ENCODE results near the gene ENDOV.

The ENDOV gene

DNA sequence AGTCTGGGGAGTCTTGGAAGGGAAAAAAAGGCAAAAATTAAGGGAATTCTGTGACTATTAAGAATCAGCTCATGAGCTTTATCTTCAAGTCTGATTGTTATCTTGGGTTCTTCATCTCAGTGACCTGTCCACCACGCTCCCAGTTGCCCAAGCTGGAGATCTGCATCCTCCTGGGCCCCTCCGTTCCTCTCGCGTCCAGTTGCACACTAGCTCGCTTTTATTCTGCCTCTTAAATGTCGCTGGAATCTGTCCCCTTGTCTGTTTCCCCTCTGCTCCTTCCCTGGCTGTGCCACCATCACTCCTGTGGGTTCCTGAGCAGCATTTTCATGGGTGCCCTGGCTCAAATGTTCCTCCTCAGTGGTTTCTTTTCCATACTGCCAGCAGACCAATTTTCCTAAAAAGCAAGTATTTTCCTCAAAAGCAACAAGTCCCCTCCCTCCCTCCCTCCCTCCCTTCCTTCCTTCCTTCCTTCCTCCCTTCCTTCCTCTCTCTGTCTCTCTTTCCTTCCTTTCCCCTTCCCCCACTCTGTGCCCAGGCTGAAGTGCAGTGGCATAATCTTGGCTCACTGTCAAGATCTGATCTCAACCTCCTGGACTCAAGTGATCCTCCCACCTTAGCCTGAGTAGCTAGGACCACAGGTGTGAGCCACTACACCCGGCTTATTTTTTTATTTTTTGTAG is 1.4 kb downstream of the ENDOV start:
- DNase-seq = no peak

DNA sequence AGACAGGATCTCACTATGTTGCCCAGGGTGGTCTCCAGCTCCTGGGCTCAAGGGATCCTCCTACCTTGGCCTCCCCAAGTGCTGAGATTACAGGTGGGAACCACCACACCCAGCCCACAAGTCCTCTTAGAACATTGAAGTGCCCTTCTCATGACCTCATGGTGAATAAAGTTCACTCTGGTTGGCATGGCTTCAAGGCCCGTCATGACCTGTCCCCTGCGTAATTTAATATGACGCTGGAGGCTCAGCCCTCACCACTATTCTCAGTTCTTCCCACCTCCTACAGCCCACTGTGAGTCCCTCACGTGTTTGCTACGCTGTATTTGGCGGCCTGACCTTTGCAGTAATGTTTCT is 1.9 kb downstream of the ENDOV start:
- DNase-seq = no peak

DNA sequence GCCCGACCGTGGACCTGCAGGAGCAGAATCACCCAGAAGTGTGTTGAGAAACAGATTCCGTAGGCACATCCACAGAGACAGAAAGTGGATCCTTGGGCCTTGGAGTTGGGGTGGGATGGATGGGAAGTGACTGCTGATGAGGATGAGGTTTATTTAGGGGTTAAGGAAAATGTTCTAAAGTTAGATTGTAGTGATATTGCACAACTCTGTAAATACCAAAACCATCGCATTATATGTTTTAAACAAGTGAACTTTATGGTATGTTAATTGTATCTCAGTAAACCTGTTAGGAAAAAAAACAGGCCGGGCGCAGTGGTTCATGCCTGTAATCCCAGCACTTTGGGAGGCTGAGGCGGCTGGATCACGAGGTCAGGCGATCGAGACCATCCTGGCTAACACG is 3.6 kb downstream of the ENDOV start:
- no peak for DNase-seq

DNA sequence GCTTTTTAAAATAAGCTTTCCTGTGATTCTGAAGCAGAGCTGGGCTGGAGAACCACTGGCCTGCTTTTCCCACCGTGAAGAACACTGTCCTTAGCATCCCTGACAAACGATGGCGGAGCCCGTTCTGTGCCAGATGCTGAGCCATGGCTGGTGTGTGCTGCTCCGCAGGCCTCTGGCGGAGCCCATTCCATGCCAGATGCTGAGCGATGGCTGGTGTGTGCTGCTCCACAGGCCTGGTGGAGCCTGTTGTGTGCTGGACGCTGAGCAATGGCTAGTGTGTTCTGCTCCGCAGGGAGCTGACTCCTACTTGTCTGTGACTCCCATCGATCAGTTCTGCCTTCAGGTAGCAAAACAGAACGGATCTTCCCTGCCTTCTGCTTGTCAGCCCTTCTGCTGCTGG is 4.3 kb downstream of the ENDOV start:
- no peak for DNase-seq

DNA sequence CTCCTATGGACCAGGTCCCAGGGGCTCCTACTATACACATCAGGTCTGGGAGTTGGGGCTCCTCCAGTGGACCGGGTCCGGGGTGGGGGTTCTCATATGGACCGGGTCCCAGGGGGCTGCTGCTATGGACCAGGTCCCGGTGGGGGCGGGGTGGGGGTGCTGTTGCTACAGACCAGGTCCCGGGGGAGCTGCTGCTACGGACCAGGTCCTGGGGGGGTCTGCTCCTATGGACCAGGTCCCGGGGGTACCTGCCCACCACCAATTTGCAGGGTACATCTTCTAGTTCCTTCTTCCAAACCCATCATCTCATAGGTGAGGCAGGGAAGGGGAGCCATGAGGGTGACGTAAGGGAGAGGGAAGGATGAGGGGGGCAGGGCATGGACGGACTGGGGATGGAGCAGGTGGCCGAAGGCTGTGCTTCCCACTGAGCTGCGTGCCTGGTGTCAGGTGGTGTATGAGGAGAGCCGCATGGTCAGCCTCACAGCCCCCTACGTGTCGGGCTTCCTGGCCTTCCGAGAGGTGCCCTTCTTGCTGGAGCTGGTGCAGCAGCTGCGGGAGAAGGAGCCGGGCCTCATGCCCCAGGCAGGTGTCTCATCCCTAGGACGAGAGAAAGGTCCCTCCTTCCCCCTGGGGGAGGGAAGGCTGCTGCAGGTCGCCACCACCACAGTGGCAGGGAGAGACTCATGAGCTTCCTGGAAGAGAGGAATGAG is 6.6 kb downstream of the ENDOV start:
- DNase-seq = no peak

DNA sequence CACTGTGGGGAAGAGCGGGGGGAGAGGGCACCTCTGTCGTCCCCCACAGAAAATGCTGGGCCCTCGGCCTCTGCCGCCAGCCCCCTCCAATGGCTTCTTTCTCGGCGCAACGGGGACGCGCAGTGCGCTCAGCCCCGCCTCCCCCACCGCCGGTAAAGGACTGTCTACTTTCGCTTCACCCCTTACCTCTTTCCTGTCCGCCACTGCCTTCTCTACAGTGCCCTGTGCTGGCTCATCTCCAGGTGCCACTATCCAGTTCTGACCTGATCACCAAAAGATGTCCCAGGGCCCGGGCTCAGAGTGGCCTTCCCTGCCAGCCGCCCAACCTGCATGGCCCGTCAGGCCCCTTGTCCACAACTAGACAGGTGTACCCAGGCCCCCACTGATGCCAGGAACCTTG is 7.3 kb downstream of the ENDOV start:
- no peak for DNase-seq

DNA sequence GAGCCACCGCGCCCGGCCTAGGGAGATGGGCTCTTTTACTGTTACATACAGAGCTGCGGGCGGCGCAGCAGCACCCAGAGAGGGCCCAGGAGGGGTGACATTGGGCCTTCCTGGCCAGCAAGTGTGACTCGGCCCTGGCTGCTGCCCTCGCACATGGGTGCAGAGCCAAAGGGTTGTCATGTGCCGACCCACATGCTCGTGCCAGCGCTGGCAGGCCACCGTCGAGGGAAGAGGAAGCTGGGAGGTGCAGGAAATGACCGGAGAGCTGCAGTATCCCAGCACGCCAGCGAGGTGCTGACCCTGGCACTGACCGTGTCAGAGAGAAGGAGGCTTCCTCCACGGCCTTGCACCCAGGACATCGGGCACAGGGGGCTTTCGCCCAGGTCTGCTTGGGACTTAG is 8.0 kb downstream of the ENDOV start:
- no peak for DNase-seq

DNA sequence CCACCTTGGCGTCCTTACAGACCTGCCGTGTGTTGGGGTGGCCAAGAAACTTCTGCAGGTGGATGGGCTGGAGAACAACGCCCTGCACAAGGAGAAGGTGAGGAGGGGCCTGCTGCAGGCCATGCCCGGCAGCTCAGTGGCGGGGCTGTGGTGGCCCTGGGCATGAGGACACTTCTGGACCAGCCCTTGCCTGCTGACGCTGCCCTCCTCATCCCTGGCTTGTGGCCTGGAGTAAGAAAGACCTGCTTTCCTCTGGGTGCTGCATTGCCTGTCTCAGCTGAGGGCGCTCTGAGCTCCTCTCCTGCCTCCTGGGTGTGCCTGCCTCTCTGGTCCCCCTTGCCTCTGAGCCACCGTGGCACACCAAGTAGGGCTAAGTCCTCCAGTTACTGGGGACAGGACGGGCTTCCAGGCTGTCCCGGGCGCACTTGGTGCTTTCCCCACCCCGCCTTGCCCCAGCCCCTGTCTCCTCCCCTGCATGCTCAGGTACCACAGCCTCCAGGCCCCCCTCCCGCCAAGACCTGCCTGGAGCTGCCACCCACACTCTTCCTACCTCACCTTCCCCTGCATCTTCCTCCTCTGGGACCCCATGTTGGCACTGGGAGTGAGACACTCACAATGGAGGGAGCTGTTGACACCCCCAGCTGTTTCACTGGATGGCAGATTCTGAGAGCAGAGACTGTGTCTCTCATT is 8.7 kb downstream of the ENDOV start:
- DNase-seq = no peak

DNA sequence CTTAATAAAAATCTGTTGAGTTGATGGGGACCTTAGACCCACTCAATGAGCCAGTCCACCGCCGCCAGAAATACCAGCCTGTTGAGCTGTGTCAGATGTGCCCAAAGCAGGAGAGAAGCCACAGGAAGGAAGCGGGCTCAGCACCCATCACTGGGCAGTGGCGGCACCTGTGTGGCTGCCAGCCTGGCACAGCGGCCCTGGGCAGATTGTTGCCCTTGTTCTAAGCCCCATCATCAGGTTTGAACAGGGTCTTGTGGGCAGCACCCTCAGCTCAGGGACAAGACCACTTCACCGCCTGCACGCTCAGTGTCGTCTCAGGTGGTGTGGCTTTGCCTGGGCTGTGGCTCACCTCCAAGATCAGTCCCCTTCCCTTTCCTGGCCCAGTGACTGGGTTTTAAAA is 9.3 kb downstream of the ENDOV start:
- DNase-seq = no peak

DNA sequence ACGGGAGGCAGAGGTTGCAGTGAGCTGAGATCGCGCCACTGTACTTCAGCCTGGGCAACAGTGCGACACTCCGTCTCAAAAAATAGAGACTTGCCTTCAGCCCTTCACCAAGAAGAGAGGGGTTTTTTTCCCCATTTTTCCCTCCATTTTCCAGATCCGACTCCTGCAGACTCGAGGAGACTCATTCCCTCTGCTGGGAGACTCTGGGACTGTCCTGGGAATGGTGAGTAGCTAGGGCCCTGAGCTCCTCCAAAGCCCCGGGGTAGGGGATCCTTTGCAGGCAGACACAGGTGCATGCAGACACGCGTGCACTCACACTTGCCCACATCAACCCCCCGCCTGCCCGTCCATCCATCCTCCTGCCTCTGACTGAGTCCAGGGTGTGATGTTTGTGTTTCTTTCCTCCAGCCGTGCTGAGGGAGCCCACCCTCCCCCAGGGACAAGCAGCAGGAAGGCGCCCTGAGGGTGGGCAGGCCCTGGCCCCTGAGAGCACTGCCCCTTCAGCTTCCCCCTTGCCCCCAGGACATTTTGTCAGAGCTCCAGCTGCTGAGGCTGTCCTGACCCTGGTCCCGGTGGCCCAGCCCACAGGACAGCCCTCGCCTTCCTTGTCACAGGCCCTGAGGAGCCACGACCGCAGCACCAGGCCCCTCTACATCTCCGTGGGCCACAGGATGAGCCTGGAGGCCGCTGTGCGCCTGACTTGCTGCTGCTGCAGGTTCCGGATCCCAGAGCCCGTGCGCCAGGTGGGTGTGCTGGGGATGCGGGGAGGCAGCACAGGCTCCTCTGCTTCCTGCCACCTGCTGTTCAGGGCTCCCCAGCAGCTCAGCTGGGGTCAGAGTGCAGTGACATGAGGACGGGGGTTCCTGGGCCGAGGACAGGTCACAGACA is 10.2 kb downstream of the ENDOV start:
- DNase-seq = no peak

DNA sequence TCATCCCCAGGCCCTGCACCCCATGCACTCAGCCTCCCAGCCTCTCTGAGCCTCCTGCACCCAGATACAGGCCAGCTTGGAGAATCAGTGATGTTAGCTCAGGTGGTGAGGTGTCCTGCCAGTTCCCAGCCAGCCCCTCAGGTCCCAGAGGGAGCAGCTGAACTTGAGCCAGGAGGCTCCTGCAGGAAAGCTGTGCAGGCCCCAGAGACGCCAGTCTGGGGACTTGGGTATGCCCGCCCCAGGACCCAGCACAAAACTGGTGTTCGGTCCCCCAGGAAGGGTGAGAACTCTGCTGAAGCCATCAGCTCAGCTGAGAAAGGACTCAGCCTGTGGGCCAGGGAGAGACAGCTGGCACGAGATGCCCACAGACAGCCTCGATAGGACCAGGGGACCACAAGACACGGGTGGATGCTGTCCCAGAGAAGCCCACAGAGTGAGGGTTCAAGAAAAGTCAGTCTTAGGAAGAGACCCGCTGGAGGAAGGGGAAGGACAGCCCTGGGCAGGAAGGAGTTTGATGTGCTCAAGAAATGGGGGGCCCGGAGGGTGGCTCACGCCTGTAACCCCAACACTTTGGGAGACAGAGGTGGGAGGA is 11.0 kb downstream of the ENDOV start:
- no peak for DNase-seq

DNA sequence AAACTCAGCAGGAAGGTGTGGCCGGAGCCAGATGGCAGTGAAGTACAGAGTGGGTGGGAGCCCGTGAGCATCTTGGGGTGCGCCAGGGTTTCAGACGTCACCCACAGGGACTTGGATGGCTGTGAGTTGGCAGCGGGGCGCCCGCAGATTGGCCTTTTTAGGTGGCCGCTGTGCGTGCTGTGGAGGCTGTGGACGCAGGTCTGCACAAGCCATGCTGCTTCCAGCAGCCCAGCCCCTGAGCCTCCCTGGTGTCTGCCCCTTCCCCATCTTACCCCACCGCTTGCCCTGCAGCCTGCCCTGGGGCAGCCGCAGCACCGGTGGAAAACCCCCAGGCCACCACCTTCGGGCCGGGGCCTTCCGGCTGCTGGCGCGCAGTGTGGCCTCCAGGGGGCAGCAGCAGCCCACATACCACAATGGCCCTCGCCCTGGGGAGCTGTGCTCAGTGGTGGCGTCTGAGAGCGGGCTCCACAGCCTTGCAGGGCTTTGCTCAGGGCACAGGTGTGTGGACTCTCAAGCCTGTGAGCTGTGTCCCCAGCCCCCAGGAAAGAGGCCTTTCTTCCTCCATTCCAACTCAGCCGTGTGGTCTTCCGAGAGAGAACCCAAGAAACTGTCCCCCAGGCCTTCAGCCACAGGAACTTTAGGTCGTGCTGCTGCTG is 11.8 kb downstream of the ENDOV start:
- DNase-seq = peak; percentile 86

DNA sequence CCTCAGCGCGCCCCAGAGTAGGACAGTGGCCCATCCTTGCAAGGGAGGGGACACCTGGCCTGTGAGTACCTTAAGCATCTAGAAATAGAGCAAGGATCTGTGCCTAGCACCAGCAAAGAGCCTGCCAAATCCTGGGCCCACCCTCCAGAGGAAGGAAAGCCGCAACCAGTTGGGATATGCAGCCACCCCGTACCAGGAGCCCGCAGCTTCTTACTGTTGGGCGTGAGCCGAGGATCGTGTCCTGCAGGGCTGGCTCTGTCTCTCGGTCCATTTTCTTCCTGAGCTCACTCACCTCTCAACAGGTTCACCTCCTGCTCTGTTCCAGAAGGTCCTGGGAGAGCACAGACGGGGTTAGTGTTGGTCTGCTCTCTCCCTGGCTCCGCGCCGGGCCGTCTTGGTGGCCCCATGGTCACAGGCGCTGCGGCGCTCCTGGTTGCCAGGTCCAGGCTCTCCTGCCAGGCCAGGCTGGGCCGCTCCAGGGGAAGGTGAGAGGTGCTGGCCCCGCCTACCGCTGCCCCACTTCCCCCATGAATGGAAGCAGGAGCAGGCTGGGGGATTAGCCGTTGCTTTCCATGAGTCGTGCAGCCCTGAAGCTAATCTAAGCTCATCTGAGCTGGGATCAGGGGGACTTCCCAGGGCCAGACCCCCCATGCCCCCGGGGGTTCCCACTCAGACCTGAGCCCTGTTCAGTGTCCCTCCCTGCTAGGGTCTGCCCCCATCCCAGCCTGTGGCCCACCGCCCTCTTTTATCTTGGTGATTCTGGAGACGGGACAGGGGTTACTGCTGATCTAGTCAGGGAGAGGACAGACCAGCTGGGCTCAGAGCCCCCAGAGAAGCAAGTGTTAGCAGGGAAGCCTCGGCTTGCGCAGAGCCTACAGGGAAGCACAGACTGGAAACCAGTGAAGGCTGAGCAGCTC is 12.7 kb downstream of the ENDOV start:
- DNase-seq = no peak

DNA sequence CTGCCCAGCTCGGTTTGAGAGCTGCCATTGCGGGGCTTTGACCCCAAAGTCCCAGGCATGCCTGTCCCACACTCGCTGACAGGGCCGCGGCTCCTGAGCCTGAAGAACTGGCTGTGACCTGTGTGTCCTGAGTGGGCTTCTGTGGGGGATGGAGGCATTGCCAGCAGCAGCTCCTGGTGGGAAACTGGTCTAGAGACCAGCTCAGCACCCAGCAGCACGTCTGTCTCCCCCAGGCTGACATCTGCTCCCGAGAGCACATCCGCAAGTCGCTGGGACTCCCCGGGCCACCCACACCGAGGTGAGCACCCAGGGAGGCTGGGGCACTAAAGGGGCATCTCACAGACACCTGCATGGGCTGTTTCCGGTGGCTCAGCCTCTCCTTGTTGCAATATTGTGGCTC is 13.4 kb downstream of the ENDOV start:
- DNase-seq = no peak

DNA sequence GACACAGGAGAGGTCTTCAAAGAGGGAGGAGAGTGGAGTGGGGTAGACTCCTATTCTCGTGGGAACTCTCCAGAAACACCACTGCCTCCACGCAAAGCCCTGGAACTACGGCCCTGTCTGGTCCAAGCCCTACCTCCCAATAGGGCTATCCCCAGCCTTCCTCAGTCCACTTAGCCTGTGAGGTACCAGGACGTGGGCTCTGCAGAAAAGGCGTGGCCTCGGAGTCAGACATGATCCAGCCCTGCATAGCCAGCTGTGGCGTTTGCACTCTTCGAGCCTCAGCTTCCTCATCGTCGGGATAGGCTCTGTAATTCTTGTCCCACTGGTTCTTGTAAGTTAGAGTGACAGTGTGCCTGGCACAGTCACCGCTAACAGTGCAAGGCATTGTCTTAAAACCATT is 13.8 kb downstream of the ENDOV start:
- no peak for DNase-seq

DNA sequence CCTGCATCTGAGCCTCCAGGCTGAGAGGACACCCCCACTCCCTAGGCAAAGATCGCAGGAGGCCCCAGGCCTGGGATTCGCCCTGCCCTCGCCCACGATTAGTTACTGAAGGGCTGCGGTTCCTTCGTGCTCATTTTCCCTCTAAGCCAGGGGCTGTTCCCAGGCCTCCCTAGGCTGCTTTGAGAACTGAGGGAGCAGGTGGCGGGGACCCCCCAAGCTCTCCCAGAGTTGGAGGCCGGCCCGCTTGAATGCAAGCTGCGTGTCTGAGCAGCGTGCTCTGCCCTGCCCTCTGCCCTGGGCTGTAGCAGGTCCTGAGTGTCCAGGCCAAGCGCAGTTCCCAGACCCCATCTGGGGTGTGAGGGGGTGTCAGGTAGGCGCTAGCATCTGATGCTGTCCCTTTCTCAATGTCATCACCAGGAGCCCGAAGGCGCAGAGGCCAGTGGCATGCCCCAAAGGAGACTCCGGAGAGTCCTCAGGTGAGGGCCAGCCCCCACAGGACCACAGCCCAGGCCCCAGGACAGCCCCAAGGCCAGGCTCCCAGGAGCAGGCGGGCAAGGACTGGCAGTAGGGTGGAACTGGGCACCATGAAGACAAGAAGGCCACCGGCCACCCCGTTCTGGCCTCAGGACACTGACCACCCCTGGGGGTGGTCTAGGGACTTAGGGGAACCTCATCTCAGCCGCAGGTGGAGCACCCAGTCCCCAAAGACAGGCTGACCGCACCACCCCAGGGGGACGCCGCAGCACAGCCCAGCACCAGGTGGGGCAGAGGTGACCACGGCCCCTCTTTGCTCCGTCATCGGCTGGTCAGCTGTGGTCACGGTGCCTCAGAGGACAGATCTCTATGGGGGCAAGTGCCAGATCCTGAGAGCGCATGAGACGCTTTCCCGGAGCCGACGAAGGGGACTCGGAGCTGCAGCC is 14.6 kb downstream of the ENDOV start:
- no peak for DNase-seq

DNA sequence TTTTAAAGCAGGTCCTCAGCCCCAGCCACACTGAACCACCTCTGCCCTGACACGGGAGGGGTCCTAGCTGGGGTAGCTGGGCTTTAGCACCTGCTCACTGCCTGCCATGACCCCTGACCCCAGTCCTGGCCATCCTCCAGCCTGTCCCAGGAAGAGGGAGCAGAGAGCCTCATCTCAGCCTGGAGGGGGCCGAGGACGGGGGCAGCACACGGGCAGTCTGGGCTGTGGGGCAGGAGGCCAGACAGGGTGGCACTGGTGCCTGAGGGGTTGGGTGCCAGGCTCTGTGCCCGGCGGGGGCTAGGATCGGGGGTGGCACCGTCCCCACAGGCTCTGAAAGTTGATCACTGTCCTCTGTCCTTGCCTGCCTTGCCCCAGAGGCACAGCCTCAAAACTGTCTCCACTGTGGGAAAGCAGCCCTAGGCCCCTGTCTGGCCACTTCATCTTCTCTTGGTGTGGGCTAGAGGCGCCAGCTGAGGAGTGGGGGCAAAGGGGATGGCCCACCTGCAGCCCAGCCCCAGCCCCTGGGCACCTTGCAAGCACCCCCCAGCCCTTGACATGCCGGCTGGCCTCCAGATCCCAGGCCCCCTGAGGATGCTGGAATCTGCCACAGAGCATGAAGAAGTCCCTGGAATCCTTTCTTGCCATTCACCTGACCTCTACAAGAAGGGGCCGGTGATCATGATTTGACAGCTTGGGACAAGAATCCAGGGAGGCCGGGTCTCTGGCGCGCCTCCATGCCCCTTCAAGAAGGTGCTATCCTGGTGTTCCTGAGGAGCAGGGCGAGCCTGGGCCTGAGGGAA is 15.7 kb downstream of the ENDOV start:
- DNase-seq = no peak

DNA sequence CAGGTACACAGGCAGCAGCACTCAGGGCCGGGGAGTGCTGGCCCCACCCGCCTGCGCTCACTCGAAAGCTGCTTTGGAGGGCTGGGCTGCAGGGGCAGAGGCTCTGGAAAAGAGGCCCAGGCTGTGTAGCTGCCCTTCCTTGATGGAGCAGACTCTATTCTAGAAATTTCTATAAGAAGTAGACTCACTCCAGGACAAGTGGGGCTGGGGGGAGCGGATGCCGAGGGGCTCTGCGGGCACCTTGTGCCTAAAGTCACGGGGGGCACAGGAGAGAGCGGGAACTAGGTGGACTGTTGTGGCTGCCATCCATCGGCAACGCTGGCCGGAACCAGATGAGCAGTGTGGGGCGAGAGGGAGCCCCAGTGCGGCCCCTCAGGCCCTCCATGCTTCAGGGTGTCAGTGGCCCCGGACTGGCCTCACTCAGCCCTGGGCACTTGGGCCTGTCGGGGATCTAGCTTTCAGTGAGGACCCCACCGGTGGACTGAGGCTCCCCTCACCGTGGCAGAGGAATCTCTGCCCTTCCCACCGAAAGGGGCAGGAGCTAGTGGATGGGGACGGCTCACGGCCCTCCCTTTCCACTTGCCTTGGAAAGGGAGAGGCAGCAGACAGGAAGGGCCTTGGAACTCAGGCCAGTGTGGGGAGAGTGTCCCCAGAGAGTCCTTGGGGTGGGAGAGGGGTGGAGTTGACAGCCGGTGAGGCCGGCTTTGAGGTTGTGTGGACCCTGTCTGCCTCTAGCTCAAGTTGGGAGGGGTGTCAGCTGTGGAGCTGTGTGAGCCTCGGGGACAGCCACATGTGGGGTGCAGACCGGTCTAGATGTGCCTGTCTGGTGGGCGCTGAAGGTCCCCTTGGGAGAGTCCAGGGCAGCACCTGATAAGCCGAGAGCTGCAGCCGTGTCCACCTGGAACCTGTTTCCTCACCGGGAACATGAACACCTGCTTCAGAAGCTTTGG is 16.6 kb downstream of the ENDOV start:
- DNase-seq = no peak
